Smooth muscle cell (in vitro differentiated cells): Measurements from ENCODE around the gene MTERF1. TPM values are rescaled to one million over a fixed set of nuclear protein-coding genes. Genes with fewer than 3 reads are reported as not detected.

Experiments used
- DNase-seq: peaks from one replicate; lab custom pipeline; 2025; ENCODE audit not compliant: unreplicated experiment; lab: John Stamatoyannopoulos, UW
- H2AFZ ChIP-seq: fragments of 200-600 bp; sonication (generic); 2 replicates; pipeline ENCODE4 v1.6.0; 2016; ENCODE audit warnings: antibody characterized with exemption, low read depth, mild to moderate bottlenecking
- H3F3A ChIP-seq: fragments of 200-600 bp; sonication (generic); 2 replicates; pipeline ENCODE4 v1.6.0; 2017; ENCODE audit warnings: antibody characterized with exemption, low read depth
- H3K27ac ChIP-seq: fragments of 200-600 bp; sonication (generic); 2 replicates; pipeline ENCODE4 v1.5.1; 2016; ENCODE audit warnings: low read depth, mild to moderate bottlenecking
- H3K27me3 ChIP-seq: fragments of 200-600 bp; sonication (generic); 2 replicates; pipeline ENCODE4 v1.6.1; 2016; ENCODE audit warnings: low read depth, mild to moderate bottlenecking
- H3K36me3 ChIP-seq: fragments of 200-600 bp; sonication (generic); 2 replicates; pipeline ENCODE4 v1.5.1; 2016; ENCODE audit warnings: low read depth
- H3K4me1 ChIP-seq: fragments of 200-600 bp; sonication (generic); 2 replicates; pipeline ENCODE4 v1.5.1; 2016; ENCODE audit warnings: low read depth
- H3K4me2 ChIP-seq: fragments of 200-600 bp; sonication (generic); 2 replicates; pipeline ENCODE4 v1.6.0; 2016; ENCODE audit warnings: mild to moderate bottlenecking
- H3K4me3 ChIP-seq: fragments of 200-600 bp; sonication (generic); 2 replicates; pipeline ENCODE4 v1.5.1; 2016; ENCODE audit warnings: mild to moderate bottlenecking
- H3K79me2 ChIP-seq: fragments of 200-600 bp; sonication (generic); 2 replicates; pipeline ENCODE4 v1.6.0; 2016; ENCODE audit warnings: low read depth, mild to moderate bottlenecking
- H3K9ac ChIP-seq: fragments of 200-600 bp; sonication (generic); 2 replicates; pipeline ENCODE4 v1.6.0; 2016; ENCODE audit warnings: low read depth
- H3K9me3 ChIP-seq: fragments of 200-600 bp; sonication (generic); replicated peaks from 2 replicates; pipeline ENCODE4 v1.5.1; 2016; ENCODE audit warnings: low read depth
- H4K20me1 ChIP-seq: fragments of 200-600 bp; sonication (generic); 2 replicates; pipeline ENCODE4 v1.6.0; 2016; ENCODE audit warnings: low read depth
- CTCF ChIP-seq: fragments of 200-600 bp; sonication (generic); IDR thresholded peaks from 2 replicates; pipeline ENCODE4 v1.5.1; 2017; ENCODE audit warnings: borderline replicate concordance, mild to moderate bottlenecking, antibody characterized with exemption; ENCODE audit not compliant: insufficient read depth, poor library complexity, severe bottlenecking
- WGBS: methylation state at CpG from one replicate; pipeline ENCODE4 v1.1.7; 2016; ENCODE audit warnings: low lambda C conversion rate; 5-methylcytosine and 5-hydroxymethylcytosine counted together
- polyA plus RNA-seq: library from polyadenylated mRNA; unstranded; fragments of >200 nt; fragmentation: Nextera tagmentation; extraction: Ambion mirVana; gene quantifications from 2 replicates; pipeline ENCODE4 v1.2.1, GENCODE V29; 2016
- total RNA-seq: library from RNA; depleted of rRNA; stranded (reverse); fragments of >200 nt; gene quantifications from 2 replicates; pipeline ENCODE4 v1.2.3, GENCODE V29; 2014

Gene MTERF1
- total and polyA plus RNA-seq, 2 experiments from 2014 or later, result 6.1 to 8.9 TPM

- 83% methylated on average over 2 of the region's 2 CpGs for WGBS
- no peak overlapping the region for H3K4me2 ChIP-seq
- H2AFZ ChIP-seq, result no peak overlapping the region
- H4K20me1 ChIP-seq, result no peaks in the 10 kb centered on the region
- no peak overlapping the region for H3K27ac ChIP-seq
- no peaks in the 10 kb centered on the region for H3K36me3 ChIP-seq
- H3F3A ChIP-seq, result no peaks in the 10 kb centered on the region
- DNase-seq, result no peak
- no peaks in the 10 kb centered on the region for H3K4me1 ChIP-seq
- TF ChIP-seq CTCF, result no peak
- H3K9me3 ChIP-seq, result no peaks in the 10 kb centered on the region
- H3K27me3 ChIP-seq, result no peaks in the 10 kb centered on the region
- no peak overlapping the region for H3K4me3 ChIP-seq
- H3K9ac ChIP-seq, result no peak overlapping the region
- H3K79me2 ChIP-seq, result no peaks in the 10 kb centered on the region
Measured at GRCh38 chr7:91838439-91838838, 42.1 kb downstream of the MTERF1 start.

GRCh38 chr7:91837397-91838070 lies 43.0 kb downstream of the MTERF1 start:
- no peaks in the 10 kb centered on the region for H3K4me1 ChIP-seq
- no peak overlapping the region for H3K4me2 ChIP-seq
- no peak overlapping the region for H3K9ac ChIP-seq
- H3K36me3 ChIP-seq, result no peaks in the 10 kb centered on the region
- no peaks in the 10 kb centered on the region for H4K20me1 ChIP-seq
- H3K4me3 ChIP-seq, result no peak overlapping the region
- no peak overlapping the region for H3K27ac ChIP-seq
- no peaks in the 10 kb centered on the region for H3K9me3 ChIP-seq
- no peak for TF ChIP-seq CTCF
- H3K27me3 ChIP-seq, result no peaks in the 10 kb centered on the region
- H3K79me2 ChIP-seq, result no peaks in the 10 kb centered on the region
- no peaks in the 10 kb centered on the region for H3F3A ChIP-seq
- 90% methylated on average over 4 of the region's 4 CpGs for WGBS
- no peak overlapping the region for H2AFZ ChIP-seq
- DNase-seq, result no peak

- 81% methylated on average over 2 of the region's 2 CpGs for WGBS
- H3K9me3 ChIP-seq, result no peaks in the 10 kb centered on the region
- DNase-seq, result no peak
Measured at GRCh38 chr7:91835826-91836368, 44.6 kb downstream of the MTERF1 start.

More at GRCh38 chr7:91835826-91836368, 44.6 kb downstream of the MTERF1 start:
- Histone ChIP-seq H2AFZ (no peak overlapping the region), H3K4me3 (no peak overlapping the region), H3K9ac (no peak overlapping the region), H3K4me2 (no peak overlapping the region), H3K27me3 (no peaks in the 10 kb centered on the region), H3K36me3 (no peaks in the 10 kb centered on the region), H3K27ac (no peak overlapping the region), H4K20me1 (no peaks in the 10 kb centered on the region), H3F3A (no peaks in the 10 kb centered on the region), H3K79me2 (no peaks in the 10 kb centered on the region), H3K4me1 (no peaks in the 10 kb centered on the region)
- TF ChIP-seq CTCF, result no peak
